ENCODE data around the gene NAP1L4.
"Not testable (repeated sequence)": the region's sequence is repeated elsewhere in the genome, so short reads cannot be mapped to it uniquely, and the experiment has no call there.

DNA sequence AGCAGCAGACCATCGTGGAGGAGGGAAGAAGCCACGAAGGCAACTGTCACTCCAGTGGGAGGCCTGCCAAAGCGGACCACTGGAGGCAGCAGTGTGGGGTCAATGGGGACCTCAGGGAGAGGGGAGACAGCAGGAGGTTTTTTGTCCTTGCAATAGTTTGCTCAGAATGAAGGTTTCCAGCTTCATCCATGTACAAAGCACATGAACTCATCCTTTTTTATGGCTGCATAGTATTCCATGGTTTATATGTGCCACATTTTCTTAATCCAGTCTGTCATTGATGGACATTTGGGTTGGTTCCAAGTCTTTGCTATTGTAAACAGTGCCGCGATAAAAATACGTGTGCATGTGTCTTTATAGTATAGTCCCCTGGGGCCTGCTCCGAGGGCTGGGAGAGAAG, 86.8 kb downstream of the NAP1L4 start:
- not testable (repeated sequence) for TF ChIP-seq CTCF (conservative IDR thresholded peaks at IDR 0.05; ENCODE audit: low read length); EZH2phosphoT487 (IDR thresholded peaks at IDR 0.05; ENCODE audit: borderline replicate concordance)
